ENCODE results near the gene BHLHE40.

Gene BHLHE40

GRCh38 chr3:4982773-4983738, 3.8 kb downstream of the BHLHE40 start:
- DNase-seq (ENCODE audit: insufficient read length, low spot score) = no peak
- FAIRE-seq = no peak

GRCh38 chr3:4983739-4984510, 4.7 kb downstream of the BHLHE40 start:
- DNase-seq (ENCODE audit: insufficient read length, low spot score) = no peak
- FAIRE-seq = no peak

GRCh38 chr3:4984511-4984864, 5.3 kb downstream of the BHLHE40 start:
- FAIRE-seq (no peak), DNase-seq (ENCODE audit: insufficient read length, low spot score) (no peak)

- no peak for FAIRE-seq
- DNase-seq (ENCODE audit: insufficient read length, low spot score) = no peak
Observed at GRCh38 chr3:4985330-4986174, 6.3 kb downstream of the BHLHE40 start.

- DNase-seq (ENCODE audit: insufficient read length, low spot score) = no peak
Observed at GRCh38 chr3:4986175-4986781, 7.0 kb downstream of the BHLHE40 start.

GRCh38 chr3:4986782-4987537, 7.7 kb downstream of the BHLHE40 start:
- DNase-seq (ENCODE audit: insufficient read length, low spot score) (peak; percentile 88), FAIRE-seq (peak; percentile 89)

More at GRCh38 chr3:4986175-4986781, 7.0 kb downstream of the BHLHE40 start:
- FAIRE-seq = no peak

- no peak for FAIRE-seq
- DNase-seq (ENCODE audit: insufficient read length, low spot score) = no peak
Observed at GRCh38 chr3:4987538-4988296, 8.5 kb downstream of the BHLHE40 start.

- no peak for DNase-seq (ENCODE audit: insufficient read length, low spot score)
- no peak for FAIRE-seq
Observed at GRCh38 chr3:4988983-4989834, 10.0 kb downstream of the BHLHE40 start.

GRCh38 chr3:4990069-4990468, 10.8 kb downstream of the BHLHE40 start:
- no peak for DNase-seq (ENCODE audit: insufficient read length, low spot score)
- FAIRE-seq = no peak

- no peak for DNase-seq (ENCODE audit: insufficient read length, low spot score)
- no peak for FAIRE-seq
Observed at GRCh38 chr3:4992118-4992517, 12.9 kb downstream of the BHLHE40 start.

- FAIRE-seq = no peak
- DNase-seq (ENCODE audit: insufficient read length, low spot score) = no peak
Observed at GRCh38 chr3:4993276-4994143, 14.3 kb downstream of the BHLHE40 start.

GRCh38 chr3:4994144-4994730, 15.0 kb downstream of the BHLHE40 start:
- no peak for FAIRE-seq

GRCh38 chr3:4994823-4995499, 15.7 kb downstream of the BHLHE40 start:
- no peak for DNase-seq (ENCODE audit: insufficient read length, low spot score)
- FAIRE-seq = no peak

More at GRCh38 chr3:4994144-4994730, 15.0 kb downstream of the BHLHE40 start:
- no peak for DNase-seq (ENCODE audit: insufficient read length, low spot score)

GRCh38 chr3:4995500-4996053, 16.3 kb downstream of the BHLHE40 start:
- DNase-seq (ENCODE audit: insufficient read length, low spot score) (no peak), FAIRE-seq (no peak)

- DNase-seq (ENCODE audit: insufficient read length, low spot score) = no peak
- no peak for FAIRE-seq
Observed at GRCh38 chr3:4996223-4996765, 17.1 kb downstream of the BHLHE40 start.

Data from HTR-8/SVneo (cell line).